Neuronal stem cell (in vitro differentiated cells): ENCODE results near the gene CALR.

ENCODE experiments used
- small RNA-seq: library from polyadenylated mRNA; stranded (forward); fragments of <200 nt; extraction: miRNeasy Mini kit (QIAGEN cat#:217004); gene quantifications from one replicate; pipeline ENCODE3, GENCODE V24; 2013; ENCODE audit not compliant: insufficient read depth

Gene CALR

Small RNA genes within 50 kb of the gene (small RNA-seq; reads per million reads assigned to genes)
- gene MIR5695 (3.9 reads per million, percentile 6 among the genes with 10 or more reads in this experiment), gene MIR6515 (9.9 reads per million, percentile 56 among the genes with 10 or more reads in this experiment)
